ENCODE results near the gene TRIM34. TPM values are rescaled to one million over a fixed set of nuclear protein-coding genes. Genes with fewer than 3 reads are reported as not detected.
"Not testable (repeated sequence)": the region's sequence is repeated elsewhere in the genome, so short reads cannot be mapped to it uniquely, and the experiment has no call there.

The TRIM34 gene
- total and polyA plus RNA-seq, 4 donors: 1.7 to 3.8 (median 2.5) TPM

DNA sequence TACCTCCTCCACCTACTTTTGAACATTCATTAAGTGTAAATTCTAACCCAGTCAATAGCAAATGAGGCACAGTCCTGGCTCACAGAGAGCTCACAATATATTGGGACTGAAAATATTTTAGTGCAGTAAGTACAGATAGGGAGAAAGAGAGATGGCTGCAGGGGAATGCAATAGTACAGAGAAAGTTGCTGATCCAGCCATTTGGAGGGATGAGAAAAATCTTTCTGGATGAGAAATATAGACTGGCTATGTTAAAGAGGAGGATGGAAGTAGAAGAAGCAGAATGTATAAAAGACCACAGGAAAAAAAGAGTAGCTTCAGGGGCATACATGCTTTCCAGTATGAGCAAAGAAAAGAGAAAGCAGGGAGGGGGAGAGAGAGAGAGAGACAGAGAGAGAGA, 47.7 kb upstream of the TRIM34 start:
- Histone ChIP-seq H3K27ac (ENCODE audit: low read depth in 1 of 2, low read length in 2 of 2) (no peak overlapping the region), H3K36me3 (ENCODE audit: control insufficient read depth in 4 of 4, insufficient read depth in 3 of 4, low read depth in 1 of 4, low read length in 3 of 4) (no peaks in the 10 kb centered on the region), H3K9ac (ENCODE audit: low read depth in 1 of 2, low read length in 2 of 2) (no peak overlapping the region), H3K9me3 (ENCODE audit: control insufficient read depth in 4 of 4, low read length in 3 of 4) (no peaks in the 10 kb centered on the region), H3K27me3 (ENCODE audit: control insufficient read depth in 4 of 4, insufficient read depth in 4 of 4, low read length in 3 of 4) (no peaks in the 10 kb centered on the region), H3K4me3 (ENCODE audit: low read depth in 1 of 3, low read length in 3 of 3) (no peak overlapping the region), H3K4me1 (ENCODE audit: control insufficient read depth in 4 of 4, insufficient read depth in 4 of 4, low read length in 3 of 4) (no peaks in the 10 kb centered on the region)
- no peak for DNase-seq (ENCODE audit: low spot score)
- TF ChIP-seq RAD21 (IDR thresholded peaks at IDR 0.05) (no peak), JUND (IDR thresholded peaks at IDR 0.05) (no peak), FOXA1 (IDR thresholded peaks at IDR 0.05) (no peak), EGR1 (IDR thresholded peaks at IDR 0.05; ENCODE audit: low read depth in 2 of 2) (no peak), HNF4A (conservative IDR thresholded peaks at IDR 0.05) (no peak)

GRCh38 chr11:5580577-5580976, 44.2 kb upstream of the TRIM34 start, which contains the start of gene OR52B6:
Gene OR52B6 (plus strand): TSS chr11:5580877. CDS start chr11:5580877, 0 bp downstream.
- WGBS: 94% methylated on average over 8 of the region's 8 CpGs
- no peaks in the 10 kb centered on the region for H3K9me3 ChIP-seq (ENCODE audit: control insufficient read depth in 4 of 4, low read length in 3 of 4)
- DNase-seq (ENCODE audit: low spot score): no peak

DNA sequence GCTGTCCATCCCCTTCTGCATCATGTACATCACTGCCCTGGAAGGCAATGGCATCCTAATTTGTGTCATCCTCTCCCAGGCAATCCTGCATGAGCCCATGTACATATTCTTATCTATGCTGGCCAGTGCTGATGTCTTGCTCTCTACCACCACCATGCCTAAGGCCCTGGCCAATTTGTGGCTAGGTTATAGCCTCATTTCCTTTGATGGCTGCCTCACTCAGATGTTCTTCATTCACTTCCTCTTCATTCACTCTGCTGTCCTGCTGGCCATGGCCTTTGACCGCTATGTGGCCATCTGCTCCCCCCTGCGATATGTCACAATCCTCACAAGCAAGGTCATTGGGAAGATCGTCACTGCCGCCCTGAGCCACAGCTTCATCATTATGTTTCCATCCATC, 43.8 kb upstream of the TRIM34 start:
- DNase-seq (ENCODE audit: low spot score): no peak
- TF ChIP-seq HNF4G (IDR thresholded peaks at IDR 0.05) (no peak), SP1 (IDR thresholded peaks at IDR 0.05) (no peak)
- Histone ChIP-seq H3K4me3 (ENCODE audit: low read depth in 1 of 3, low read length in 3 of 3) (no peak overlapping the region), H3K9me3 (ENCODE audit: control insufficient read depth in 4 of 4, low read length in 3 of 4) (no peaks in the 10 kb centered on the region), H3K27me3 (ENCODE audit: control insufficient read depth in 4 of 4, insufficient read depth in 4 of 4, low read length in 3 of 4) (no peaks in the 10 kb centered on the region), H3K27ac (ENCODE audit: low read depth in 1 of 2, low read length in 2 of 2) (no peak overlapping the region), H3K9ac (ENCODE audit: low read depth in 1 of 2, low read length in 2 of 2) (no peak overlapping the region), H3K36me3 (ENCODE audit: control insufficient read depth in 4 of 4, insufficient read depth in 3 of 4, low read depth in 1 of 4, low read length in 3 of 4) (no peaks in the 10 kb centered on the region), H3K4me1 (ENCODE audit: control insufficient read depth in 4 of 4, insufficient read depth in 4 of 4, low read length in 3 of 4) (no peaks in the 10 kb centered on the region)
- whole genome bisulfite sequencing: 75% methylated on average over 4 of the region's 4 CpGs

More at GRCh38 chr11:5580577-5580976, 44.2 kb upstream of the TRIM34 start, which contains the start of gene OR52B6:
- Histone ChIP-seq H3K4me1 (ENCODE audit: control insufficient read depth in 4 of 4, insufficient read depth in 4 of 4, low read length in 3 of 4) (no peaks in the 10 kb centered on the region), H3K4me3 (ENCODE audit: low read depth in 1 of 3, low read length in 3 of 3) (no peak within 1 kb of the TSS), H3K9ac (ENCODE audit: low read depth in 1 of 2, low read length in 2 of 2) (no peak within 1 kb of the TSS), H3K36me3 (ENCODE audit: control insufficient read depth in 4 of 4, insufficient read depth in 3 of 4, low read depth in 1 of 4, low read length in 3 of 4) (no peaks in the 10 kb centered on the region), H3K27ac (ENCODE audit: low read depth in 1 of 2, low read length in 2 of 2) (no peak within 1 kb of the TSS), H3K27me3 (ENCODE audit: control insufficient read depth in 4 of 4, insufficient read depth in 4 of 4, low read length in 3 of 4) (no peaks in the 10 kb centered on the region)
- TF ChIP-seq YY1 (IDR thresholded peaks at IDR 0.05): no peak
- no peak for TF ChIP-seq RAD21 (IDR thresholded peaks at IDR 0.05)
- TF ChIP-seq HNF4G (IDR thresholded peaks at IDR 0.05): no peak

DNA sequence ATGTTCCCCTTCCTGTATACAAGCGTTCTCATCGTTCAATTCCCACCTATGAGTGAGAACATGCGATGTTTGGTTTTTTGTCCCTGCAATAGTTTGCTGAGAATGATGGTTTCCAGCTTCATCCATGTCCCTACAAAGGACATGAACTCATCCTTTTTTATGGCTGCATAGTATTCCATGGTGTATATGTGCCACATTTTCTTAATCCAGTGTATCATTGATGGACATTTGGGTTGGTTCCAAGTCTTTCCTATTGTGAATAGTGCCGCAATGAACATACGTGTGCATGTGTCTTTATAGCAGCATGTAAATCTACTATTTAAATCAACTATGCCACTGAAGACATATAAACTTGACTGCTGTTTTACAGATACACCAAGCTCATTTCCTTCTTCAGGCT, 40.3 kb upstream of the TRIM34 start:
- WGBS: 98% methylated on average over 5 of the region's 5 CpGs

GRCh38 chr11:5589906-5590305, 34.9 kb upstream of the TRIM34 start:
- not testable (repeated sequence) for H3K4me3 ChIP-seq (ENCODE audit: low read depth in 1 of 3, low read length in 3 of 3); H3K27me3 ChIP-seq (ENCODE audit: control insufficient read depth in 4 of 4, insufficient read depth in 4 of 4, low read length in 3 of 4); H3K9me3 ChIP-seq (ENCODE audit: control insufficient read depth in 4 of 4, low read length in 3 of 4); H3K9ac ChIP-seq (ENCODE audit: low read depth in 1 of 2, low read length in 2 of 2); H3K36me3 ChIP-seq (ENCODE audit: control insufficient read depth in 4 of 4, insufficient read depth in 3 of 4, low read depth in 1 of 4, low read length in 3 of 4); H3K4me1 ChIP-seq (ENCODE audit: control insufficient read depth in 4 of 4, insufficient read depth in 4 of 4, low read length in 3 of 4); DNase-seq (ENCODE audit: low spot score); H3K27ac ChIP-seq (ENCODE audit: low read depth in 1 of 2, low read length in 2 of 2)
- 99% methylated on average over 31 of the region's 31 CpGs for WGBS

More for the DNA sequence above, 40.3 kb upstream of the TRIM34 start:
- not testable (repeated sequence) for H3K4me3 ChIP-seq (ENCODE audit: low read depth in 1 of 3, low read length in 3 of 3); H3K4me1 ChIP-seq (ENCODE audit: control insufficient read depth in 4 of 4, insufficient read depth in 4 of 4, low read length in 3 of 4); H3K9me3 ChIP-seq (ENCODE audit: control insufficient read depth in 4 of 4, low read length in 3 of 4); H3K27ac ChIP-seq (ENCODE audit: low read depth in 1 of 2, low read length in 2 of 2); H3K9ac ChIP-seq (ENCODE audit: low read depth in 1 of 2, low read length in 2 of 2); DNase-seq (ENCODE audit: low spot score); H3K27me3 ChIP-seq (ENCODE audit: control insufficient read depth in 4 of 4, insufficient read depth in 4 of 4, low read length in 3 of 4); H3K36me3 ChIP-seq (ENCODE audit: control insufficient read depth in 4 of 4, insufficient read depth in 3 of 4, low read depth in 1 of 4, low read length in 3 of 4)

All from liver (tissue), 9 donors.